Ovary (tissue), 3 donors: ENCODE measurements around the gene UNC13B.

Experiments
- CTCF ChIP-seq, 3 donors: fragments of 450-650 bp in 2 of 3; fragments of 200-600 bp in 1 of 3; IDR thresholded peaks; one replicate each; pipeline versions ENCODE4 v1.5.1 to v1.8.0; 2016 to 2022; ENCODE audit warnings: antibody characterized with exemption in 3 of 3, mild to moderate bottlenecking in 1 of 3
- EP300 ChIP-seq: sonication (generic); formaldehyde crosslinking; IDR thresholded peaks from one replicate; pipeline ENCODE4 v1.6.1; 2017; ENCODE audit warnings: antibody characterized with exemption
- POLR2A ChIP-seq: fragments of 450-650 bp; IDR thresholded peaks from one replicate; pipeline ENCODE4 v1.6.1; 2017; ENCODE audit warnings: antibody characterized with exemption, mild to moderate bottlenecking, moderate library complexity
- donor health status: DM: no; HTN: no; CAD: no.

GRCh38 chr9:35254237-35254636 is 92.4 kb downstream of the UNC13B start:
- TF ChIP-seq POLR2A (no peak), CTCF (IDR thresholded peaks at IDR 0.05) (no peak), EP300 (no peak)
